Right atrium auricular region (tissue), 2 donors: ENCODE measurements around the gene PRKCH. TPM values are rescaled to one million over a fixed set of nuclear protein-coding genes. Genes with fewer than 3 reads are reported as not detected.

Source experiments
- DNase-seq: peaks from one replicate; pipeline ENCODE4 v3.0.0-alpha.2; 2019; ENCODE audit warnings: low spot score
- H3K27ac ChIP-seq, 2 donors: fragments of 200-600 bp; sonication (generic); 1 replicate in 1 of 2; 2 replicates in 1 of 2; pipeline ENCODE4 v1.5.1; 2016 to 2019
- H3K27me3 ChIP-seq, 2 donors: fragments of 200-600 bp; sonication (generic); one replicate each; pipeline versions ENCODE4 v1.5.1 to v1.6.0; 2017 to 2019
- H3K36me3 ChIP-seq: fragments of 200-600 bp; sonication (generic); one replicate; pipeline ENCODE4 v1.5.1; 2016
- H3K4me1 ChIP-seq, 2 donors: fragments of 200-600 bp; sonication (generic); one replicate each; pipeline versions ENCODE4 v1.5.1 to v1.6.0; 2017 to 2019
- H3K4me3 ChIP-seq, 2 donors: fragments of 200-600 bp; sonication (generic); 1 replicate in 1 of 2; 2 replicates in 1 of 2; pipeline ENCODE4 v1.5.1; 2017 to 2019; ENCODE audit warnings: mild to moderate bottlenecking in 1 of 2, moderate library complexity in 1 of 2
- H3K9me3 ChIP-seq, 2 donors: fragments of 200-600 bp; sonication (generic); one replicate each; pipeline ENCODE4 v1.5.1; 2019
- total RNA-seq, 2 donors: library from RNA; depleted of rRNA; stranded (reverse); fragments of >200 nt; gene quantifications; one replicate each; pipeline ENCODE4 v1.1.0, GENCODE V29; 2016
- TF ChIP-seq, protein P1 (sequence below), 2 donors: fragments of 200-600 bp; sonication (generic); IDR thresholded peaks; one replicate each; pipeline ENCODE4 v1.5.1; 2019; ENCODE audit warnings: antibody characterized with exemption in 2 of 2

The PRKCH gene
- total RNA-seq, 2 donors from 2014 or later = 24.9 to 40.3 TPM

DNA sequence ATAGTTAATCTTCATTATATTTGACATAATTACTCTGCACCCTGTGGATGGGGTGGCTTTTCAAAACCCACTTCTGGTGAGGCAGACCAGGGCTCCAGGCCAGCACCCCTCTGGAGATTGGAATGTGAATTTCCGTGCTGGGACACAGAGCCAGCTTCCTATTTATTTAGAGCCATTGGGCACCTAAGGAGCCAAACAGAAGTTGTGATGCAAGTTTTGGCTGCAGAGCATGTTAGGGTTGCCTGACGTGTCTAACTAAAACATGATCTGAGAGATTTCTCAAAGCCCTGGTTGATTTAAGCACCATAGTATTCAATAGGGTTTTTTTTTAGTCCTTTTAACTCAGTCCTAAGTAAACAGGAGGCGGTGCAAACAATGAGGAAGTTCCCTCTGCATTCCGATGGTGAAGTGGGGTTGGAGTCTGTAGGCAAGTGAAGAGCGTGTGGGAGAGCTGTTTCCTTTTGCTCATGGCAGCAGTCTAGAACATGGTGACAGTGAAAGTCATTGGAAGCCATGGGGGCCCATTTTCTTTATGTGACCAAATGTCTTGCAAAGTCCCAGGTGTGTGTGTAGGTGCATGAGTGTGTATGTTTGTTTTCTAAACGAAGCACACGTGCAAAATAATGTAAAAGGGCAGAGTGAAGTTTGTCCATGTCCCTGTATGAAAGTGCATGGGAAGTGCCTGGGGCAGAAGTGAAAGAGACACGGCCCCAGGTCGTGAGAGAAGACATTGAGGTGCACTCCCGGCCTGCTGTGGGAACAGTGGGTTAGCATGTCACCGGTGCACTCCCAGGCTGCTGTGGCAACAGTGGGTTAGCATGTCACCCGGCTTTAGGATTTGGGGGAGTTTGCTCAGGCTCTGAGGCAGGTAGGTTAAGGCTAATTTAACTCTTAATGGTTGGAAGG lies 117.7 kb downstream of the PRKCH start:
- H3K4me3 ChIP-seq = no peak overlapping the region
- peak overlapping the region in 1 of 2 donors; percentile 58 for H3K27ac ChIP-seq
- H3K36me3 ChIP-seq = no peaks in the 10 kb centered on the region
- peaks cover 0 to 25% of the 10 kb centered on the region in 2 donors for H3K4me1 ChIP-seq
- TF ChIP-seq, protein P1, sequence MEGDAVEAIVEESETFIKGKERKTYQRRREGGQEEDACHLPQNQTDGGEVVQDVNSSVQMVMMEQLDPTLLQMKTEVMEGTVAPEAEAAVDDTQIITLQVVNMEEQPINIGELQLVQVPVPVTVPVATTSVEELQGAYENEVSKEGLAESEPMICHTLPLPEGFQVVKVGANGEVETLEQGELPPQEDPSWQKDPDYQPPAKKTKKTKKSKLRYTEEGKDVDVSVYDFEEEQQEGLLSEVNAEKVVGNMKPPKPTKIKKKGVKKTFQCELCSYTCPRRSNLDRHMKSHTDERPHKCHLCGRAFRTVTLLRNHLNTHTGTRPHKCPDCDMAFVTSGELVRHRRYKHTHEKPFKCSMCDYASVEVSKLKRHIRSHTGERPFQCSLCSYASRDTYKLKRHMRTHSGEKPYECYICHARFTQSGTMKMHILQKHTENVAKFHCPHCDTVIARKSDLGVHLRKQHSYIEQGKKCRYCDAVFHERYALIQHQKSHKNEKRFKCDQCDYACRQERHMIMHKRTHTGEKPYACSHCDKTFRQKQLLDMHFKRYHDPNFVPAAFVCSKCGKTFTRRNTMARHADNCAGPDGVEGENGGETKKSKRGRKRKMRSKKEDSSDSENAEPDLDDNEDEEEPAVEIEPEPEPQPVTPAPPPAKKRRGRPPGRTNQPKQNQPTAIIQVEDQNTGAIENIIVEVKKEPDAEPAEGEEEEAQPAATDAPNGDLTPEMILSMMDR (IDR thresholded peaks at IDR 0.05) = no peak
- no peaks in the 10 kb centered on the region for H3K9me3 ChIP-seq
- peak; percentile 70 for DNase-seq
- H3K27me3 ChIP-seq = no peaks in the 10 kb centered on the region

DNA sequence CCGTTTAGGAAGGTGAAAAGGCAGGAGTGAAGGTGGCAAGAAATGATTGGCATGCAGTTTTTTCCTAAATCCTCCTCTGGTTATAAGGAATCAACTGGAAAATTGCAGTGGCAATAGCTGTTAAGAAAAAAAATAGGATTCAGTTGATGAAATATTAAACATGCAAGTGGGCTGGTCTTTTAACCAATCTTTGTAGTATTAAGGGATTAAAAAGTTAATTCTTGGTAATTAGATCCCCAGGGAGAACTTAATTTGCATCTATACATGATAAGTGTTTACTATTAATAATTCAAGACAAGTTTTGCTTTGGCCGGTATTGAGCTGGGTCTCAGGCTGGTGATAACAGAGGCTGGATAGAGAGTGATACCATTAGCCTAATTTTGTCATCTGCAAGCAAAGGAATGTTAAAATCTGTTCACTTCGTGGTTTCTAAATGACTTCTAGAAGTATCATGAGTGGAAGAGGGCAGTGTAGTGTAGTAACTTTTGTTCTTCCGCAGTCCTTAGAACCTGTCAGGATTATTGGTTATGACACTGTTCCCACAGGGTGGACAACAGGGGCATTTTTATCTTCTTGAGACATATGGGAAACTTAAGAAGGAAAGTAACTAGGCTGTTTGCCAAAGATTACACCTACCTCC lies 118.5 kb downstream of the PRKCH start:
- H3K4me3 ChIP-seq = no peak overlapping the region
- TF ChIP-seq, protein P1 (IDR thresholded peaks at IDR 0.05) = no peak

GRCh38 chr14:61443481-61443880 lies 122.1 kb downstream of the PRKCH start:
- H3K27me3 ChIP-seq = no peaks in the 10 kb centered on the region
- no peaks in the 10 kb centered on the region for H3K9me3 ChIP-seq
- peaks cover 0 to 18% of the 10 kb centered on the region in 2 donors for H3K4me1 ChIP-seq
- H3K27ac ChIP-seq = no peak overlapping the region
- no peak for DNase-seq
- no peak overlapping the region for H3K4me3 ChIP-seq
- TF ChIP-seq, protein P1 (IDR thresholded peaks at IDR 0.05) = no peak
- H3K36me3 ChIP-seq = no peaks in the 10 kb centered on the region

More for the DNA sequence above, 118.5 kb downstream of the PRKCH start:
- no peaks in the 10 kb centered on the region for H3K36me3 ChIP-seq
- peak overlapping the region in 1 of 2 donors; percentile 19 for H3K27ac ChIP-seq
- H3K27me3 ChIP-seq = no peaks in the 10 kb centered on the region
- no peak for DNase-seq
- H3K4me1 ChIP-seq = peaks cover 0 to 25% of the 10 kb centered on the region in 2 donors
- no peaks in the 10 kb centered on the region for H3K9me3 ChIP-seq

DNA sequence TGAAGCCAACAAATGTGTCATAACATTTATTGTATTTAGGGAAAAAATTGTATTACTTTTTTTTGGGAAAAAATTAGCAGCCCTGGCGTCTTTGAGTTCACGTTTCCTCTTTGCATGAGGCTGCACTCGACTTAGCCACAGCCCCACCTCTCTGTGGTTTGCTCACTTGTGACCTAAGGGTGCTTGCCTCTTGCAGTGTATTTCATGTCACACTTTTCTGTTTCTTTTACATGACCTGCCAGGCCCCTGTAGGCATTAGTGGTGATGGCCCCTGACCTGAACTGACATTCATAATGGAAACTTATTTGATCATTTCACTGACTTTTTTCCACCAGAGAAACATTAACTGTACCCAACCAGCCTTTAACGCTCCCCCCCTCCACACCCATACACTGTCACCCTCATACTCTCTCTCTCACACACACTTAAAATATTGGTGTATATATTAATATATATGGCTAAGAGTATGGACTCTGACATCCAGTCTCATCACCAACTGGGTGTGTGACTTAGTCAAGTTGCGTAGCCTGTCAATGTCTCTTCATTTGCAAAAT lies 122.9 kb downstream of the PRKCH start:
- no peaks in the 10 kb centered on the region for H3K9me3 ChIP-seq
- no peaks in the 10 kb centered on the region for H3K27me3 ChIP-seq
- TF ChIP-seq, protein P1 (IDR thresholded peaks at IDR 0.05) = no peak
- no peaks in the 10 kb centered on the region for H3K36me3 ChIP-seq
- DNase-seq = no peak
- H3K27ac ChIP-seq = no peak overlapping the region
- H3K4me3 ChIP-seq = no peak overlapping the region
- peaks cover 0 to 10% of the 10 kb centered on the region in 2 donors for H3K4me1 ChIP-seq

DNA sequence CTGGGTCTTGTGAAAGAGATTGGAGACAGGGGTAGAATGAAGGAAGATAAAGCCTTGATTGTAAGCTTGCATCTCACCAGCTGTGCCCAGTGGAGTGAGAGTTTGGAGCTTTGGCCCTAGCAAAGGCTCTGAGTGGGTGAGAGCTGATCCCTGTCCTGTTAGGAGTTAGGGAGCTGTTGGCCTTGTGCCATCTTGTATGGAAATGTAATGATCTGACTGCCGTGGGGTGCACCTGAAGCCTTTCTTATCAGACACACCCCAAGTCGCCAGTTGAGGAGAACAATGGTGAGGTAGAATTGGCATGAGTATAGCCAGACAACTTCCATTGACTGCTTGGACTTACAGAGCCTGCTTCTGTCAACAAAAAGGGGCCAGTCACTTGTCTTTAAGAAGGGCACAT lies 130.1 kb downstream of the PRKCH start:
- TF ChIP-seq, protein P1 (IDR thresholded peaks at IDR 0.05) = no peak
- Histone ChIP-seq H3K9me3 (no peaks in the 10 kb centered on the region), H3K4me3 (no peak overlapping the region), H3K27me3 (no peaks in the 10 kb centered on the region), H3K4me1 (no peaks in the 10 kb centered on the region), H3K27ac (no peak overlapping the region), H3K36me3 (no peaks in the 10 kb centered on the region)
- DNase-seq = no peak
